GM12864 (cell line): ENCODE results near the gene LIMCH1.
A peak's percentile ranks its signal among the peaks of the same experiment; 100 is the strongest.

Source experiments
- DNase-seq: peaks from one replicate; pipeline ENCODE4 v3.0.0-alpha.2; 2011; ENCODE audit warnings: low read depth
- H3K4me3 ChIP-seq: 2 replicates; pipeline ENCODE4 v1.5.1; 2011; ENCODE audit warnings: mild to moderate bottlenecking, low read depth, low read length, control low read depth
- CTCF ChIP-seq: IDR thresholded peaks from 2 replicates; pipeline ENCODE4 v1.5.1; 2011; ENCODE audit warnings: low read depth, mild to moderate bottlenecking, moderate library complexity, low read length, control low read depth, inconsistent platforms; ENCODE audit errors: missing control alignments

The LIMCH1 gene

GRCh38 chr4:41661442-41662076, 123.6 kb downstream of the LIMCH1 start:
- peak; percentile 12 for DNase-seq
- no peak overlapping the region for H3K4me3 ChIP-seq
- TF ChIP-seq CTCF = peak; percentile 90

- no peak for TF ChIP-seq CTCF
- DNase-seq = no peak
- H3K4me3 ChIP-seq = no peak overlapping the region
Observed at GRCh38 chr4:41665636-41666207, 127.8 kb downstream of the LIMCH1 start.

DNA sequence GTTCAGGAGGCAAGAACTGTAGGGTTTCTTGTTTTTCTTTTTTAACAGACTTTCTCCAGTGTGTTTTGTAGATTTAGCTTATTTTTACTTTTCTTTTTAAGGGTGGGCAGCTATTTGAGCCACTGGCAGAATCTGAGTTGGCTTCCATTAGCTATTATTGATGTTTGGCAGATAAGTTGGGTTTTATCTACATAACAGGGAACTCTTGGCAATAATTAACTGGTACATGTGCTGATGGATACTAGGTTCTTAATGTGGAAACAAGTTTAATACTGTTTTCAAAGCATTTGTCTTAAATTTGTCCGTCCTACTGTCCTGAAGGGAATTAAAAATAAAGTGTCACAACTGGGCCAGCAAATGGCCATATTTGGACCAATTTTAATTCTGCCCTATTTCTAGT, 130.1 kb downstream of the LIMCH1 start:
- no peak for TF ChIP-seq CTCF
- H3K4me3 ChIP-seq = no peak overlapping the region
- DNase-seq = no peak

GRCh38 chr4:41670530-41670929, 132.6 kb downstream of the LIMCH1 start:
- TF ChIP-seq CTCF = no peak
- no peak for DNase-seq
- H3K4me3 ChIP-seq = no peak overlapping the region

DNA sequence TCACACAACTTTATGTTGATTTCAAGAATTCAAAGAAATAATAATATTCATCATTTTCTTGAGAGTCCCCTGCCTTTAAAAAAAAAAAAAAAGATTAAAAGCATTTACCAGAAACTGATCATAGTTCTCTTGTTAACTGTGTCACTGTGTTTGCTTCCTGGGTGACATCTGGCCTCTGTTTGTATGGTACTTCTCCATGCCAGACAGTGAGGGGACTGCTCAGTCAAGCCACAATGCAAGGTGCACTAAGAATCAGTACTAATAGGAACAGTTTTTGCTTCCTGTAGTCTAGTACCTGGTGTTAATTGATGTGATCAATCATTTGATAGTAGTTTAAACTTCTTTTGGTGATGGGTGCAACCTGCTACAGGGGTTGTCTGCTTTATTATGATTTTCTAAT, 133.0 kb downstream of the LIMCH1 start:
- DNase-seq = no peak
- TF ChIP-seq CTCF = no peak
- H3K4me3 ChIP-seq = no peak overlapping the region

- no peak for TF ChIP-seq CTCF
- no peak overlapping the region for H3K4me3 ChIP-seq
- no peak for DNase-seq
Observed at GRCh38 chr4:41678086-41678816, 140.3 kb downstream of the LIMCH1 start.
